HG03469 (cell line): ENCODE data around the gene NAV2.

Source experiments
- ATAC-seq: cut with Tn5 transposase; IDR thresholded peaks from one replicate; pipeline ENCODE4 v1.9.1; 2021; ENCODE audit warnings: mild to moderate bottlenecking, moderate library complexity, moderate number of reproducible peaks; ENCODE audit not compliant: unreplicated experiment

The NAV2 gene

GRCh38 chr11:19853016-19853415 lies 140.4 kb downstream of the NAV2 start:
- no peak for ATAC-seq

DNA sequence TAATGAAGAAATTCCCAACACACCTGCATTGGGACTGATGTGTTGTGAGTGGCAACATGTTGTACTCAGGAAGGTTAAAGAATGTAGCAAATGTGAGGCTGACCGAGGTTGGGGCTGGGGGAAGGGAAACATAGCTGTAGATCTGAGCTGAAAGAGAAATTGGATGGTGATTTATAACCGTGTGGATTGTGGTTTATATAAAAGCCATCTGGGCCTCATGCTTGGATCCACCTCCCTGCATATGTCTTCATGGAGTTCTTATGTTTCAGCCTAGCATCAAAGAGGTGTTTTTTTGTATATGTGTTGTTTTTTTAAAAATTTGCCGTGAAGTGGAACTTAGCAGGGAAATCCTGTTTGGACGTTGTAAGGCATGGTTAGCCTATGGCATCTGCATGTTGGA lies 141.3 kb downstream of the NAV2 start:
- ATAC-seq, result no peak

DNA sequence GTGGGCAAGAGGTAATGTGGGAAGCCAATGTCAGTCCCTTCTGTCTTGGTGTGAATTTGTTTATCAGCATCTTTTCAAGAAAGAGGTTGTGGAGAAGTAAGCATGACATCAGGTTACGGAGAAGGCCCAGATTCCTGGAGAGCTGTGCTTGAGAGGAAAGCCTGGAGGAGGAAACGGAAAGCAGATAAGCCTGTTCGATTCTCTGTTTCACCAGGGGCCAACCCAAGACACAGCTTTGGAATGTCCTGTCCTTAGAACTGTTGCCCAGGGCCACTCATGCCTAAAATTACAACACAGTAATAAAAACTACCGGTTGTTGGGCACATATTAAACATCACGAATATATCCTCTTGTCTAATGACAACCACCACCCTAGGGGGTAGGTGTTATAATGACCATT lies 148.5 kb downstream of the NAV2 start:
- no peak for ATAC-seq

DNA sequence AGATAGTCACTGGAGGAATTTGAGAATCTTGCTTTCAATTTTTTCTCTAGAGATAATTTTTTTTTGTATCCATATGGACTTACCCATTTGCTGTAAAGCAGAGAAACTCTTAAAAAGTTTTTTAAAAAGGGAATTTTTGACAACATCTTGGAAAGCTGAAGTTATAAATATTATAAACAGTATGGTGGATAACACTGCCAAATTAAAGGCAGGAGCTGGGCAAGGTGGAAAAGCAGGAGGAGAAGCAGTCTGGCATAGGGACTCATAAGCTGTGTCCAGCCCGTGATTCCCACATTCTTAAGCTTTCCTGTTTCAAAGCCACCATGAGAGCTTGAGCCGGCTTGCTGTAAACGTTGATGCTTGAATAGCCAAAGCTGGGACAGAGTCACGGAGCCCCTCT lies 149.5 kb downstream of the NAV2 start:
- no peak for ATAC-seq

DNA sequence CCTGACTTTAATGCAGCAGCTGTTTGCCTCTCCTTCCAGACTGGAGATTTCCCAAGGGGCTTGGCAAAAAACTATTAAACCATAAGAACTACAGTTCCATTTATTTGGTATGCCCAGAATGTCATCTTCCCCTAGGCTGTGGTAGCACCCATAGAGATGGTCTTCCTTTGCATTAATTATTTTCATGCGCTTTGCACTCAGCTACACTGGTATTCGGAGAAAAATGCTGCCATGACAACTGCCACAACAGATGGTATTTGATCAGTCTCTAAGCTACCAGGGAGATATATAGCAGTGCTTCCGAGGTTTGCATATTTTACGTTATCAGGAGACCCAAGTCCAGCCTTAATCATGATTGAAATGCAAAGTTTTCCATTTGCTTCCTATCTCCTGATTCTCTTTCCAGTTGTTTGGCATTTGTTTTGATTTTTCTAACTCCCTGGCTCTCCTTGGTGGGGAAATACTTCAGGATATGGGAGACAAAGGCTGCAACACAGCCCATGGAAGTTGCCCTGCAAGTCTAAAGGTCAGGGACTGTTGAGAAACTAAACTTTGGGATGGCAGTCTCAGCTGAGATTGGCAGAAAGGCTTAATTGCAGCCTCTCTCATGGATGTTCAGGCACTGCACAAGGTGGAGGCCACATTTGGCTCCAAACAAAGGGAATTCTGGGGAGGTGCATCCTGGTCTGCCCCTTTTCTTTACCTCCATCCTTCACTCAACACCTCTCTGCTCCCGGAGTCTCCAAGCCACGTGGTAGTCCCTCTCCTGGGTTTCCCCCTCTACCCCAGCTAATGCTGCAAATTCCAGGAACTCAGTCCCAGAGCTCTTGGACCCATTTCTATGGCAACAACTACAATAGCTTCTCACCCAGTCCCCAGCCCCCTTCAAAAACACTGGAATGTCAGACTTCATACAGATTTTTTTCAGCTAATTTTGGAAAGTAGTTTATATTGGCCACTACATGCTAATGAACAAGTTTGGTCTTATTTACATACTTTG lies 151.8 kb downstream of the NAV2 start:
- ATAC-seq, result no peak

GRCh38 chr11:19866037-19866436 lies 153.4 kb downstream of the NAV2 start:
- no peak for ATAC-seq

- no peak for ATAC-seq
Observed at GRCh38 chr11:19866521-19866920, 153.9 kb downstream of the NAV2 start.

DNA sequence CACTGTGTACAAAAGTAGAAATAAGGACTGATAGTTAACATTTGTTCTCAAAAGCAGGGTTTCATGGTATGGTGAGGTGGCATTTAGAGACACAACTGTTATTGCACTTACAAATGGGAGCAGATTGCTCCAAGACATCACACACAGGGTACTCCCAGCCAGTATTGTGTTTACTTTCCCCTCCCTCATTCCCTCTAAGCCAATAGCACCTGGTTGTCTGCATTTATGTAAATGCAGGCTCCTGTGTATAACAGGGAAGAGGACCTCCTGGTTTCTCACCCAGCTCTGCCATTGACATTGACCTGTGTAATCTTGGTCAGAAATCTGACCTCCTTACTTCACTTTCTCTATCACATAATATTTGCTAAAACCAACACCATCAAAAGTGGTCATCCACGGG lies 154.4 kb downstream of the NAV2 start:
- no peak for ATAC-seq

- no peak for ATAC-seq
Observed at GRCh38 chr11:19868281-19868821, 155.7 kb downstream of the NAV2 start.

GRCh38 chr11:19868871-19869270 lies 156.2 kb downstream of the NAV2 start:
- no peak for ATAC-seq

GRCh38 chr11:19869466-19869865 lies 156.8 kb downstream of the NAV2 start:
- ATAC-seq, result no peak

- no peak for ATAC-seq
Observed at GRCh38 chr11:19869946-19870589, 157.4 kb downstream of the NAV2 start.

DNA sequence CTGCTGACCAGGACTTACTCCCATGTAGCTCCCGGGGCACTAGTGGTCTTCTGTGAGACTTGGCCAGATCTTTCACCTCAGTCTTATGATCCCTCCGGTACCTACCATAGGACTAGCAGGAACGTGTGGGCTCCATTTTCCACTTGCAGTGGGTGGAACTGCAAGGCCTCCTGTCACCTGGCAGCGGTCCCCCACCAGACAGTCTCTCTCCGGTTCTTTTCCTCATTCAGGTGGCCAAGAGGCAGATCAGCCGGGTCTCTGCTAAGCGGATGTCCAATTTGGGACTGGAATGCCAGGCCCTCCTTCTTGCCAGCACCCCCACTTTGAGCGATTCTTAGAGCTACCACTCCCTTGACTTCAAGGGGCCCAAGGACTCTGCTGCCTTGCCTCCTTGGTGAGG lies 158.9 kb downstream of the NAV2 start:
- ATAC-seq, result no peak

DNA sequence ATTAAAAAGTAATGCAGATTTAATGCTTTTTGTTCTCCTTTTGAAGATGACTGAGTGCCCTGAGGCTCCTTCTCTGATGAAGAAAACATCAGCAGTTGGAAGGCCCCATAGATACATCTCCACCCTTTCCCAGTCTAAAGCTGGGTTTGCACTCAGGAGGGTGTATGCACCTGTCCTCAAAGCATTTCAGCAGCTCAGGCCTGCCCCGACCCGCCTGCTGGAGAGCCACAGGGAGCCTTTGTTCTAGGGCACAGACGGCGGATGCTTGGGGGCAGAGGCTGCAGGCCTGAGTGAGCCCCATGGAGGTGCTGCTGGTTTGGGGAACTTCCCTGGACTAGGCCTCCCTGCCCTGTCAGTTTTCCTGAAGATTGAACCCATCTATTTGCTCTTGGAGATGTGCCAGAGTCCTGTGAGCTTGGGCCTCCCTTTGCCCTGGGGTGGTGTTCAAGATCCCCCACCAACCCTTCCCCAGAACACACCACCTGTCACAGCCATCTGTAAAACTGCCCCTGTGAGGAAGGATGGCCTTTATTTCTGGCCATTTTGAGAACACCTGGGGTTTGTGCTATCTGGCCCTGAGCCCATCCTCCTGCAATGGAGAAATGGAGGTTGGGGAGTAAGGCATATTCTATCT lies 160.0 kb downstream of the NAV2 start:
- ATAC-seq, result no peak

DNA sequence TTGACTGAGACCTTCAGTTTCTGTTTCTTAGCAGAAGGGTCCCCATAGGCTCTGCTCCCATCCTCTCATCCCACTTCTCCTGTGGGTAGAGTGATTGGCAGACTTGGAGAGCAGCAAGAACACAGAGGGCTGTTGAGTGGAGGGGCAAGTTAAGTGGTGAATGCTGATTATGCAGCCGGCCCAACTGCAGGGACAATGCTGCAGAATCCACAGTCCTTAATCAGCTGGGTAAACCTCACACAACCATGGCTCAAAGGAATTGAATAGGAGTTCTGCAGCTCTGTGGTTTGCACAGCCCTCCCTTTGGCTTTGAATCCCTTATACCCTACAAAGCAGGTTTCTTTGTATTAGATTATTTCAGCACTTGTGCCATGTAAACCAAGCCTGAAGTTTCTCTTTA lies 161.1 kb downstream of the NAV2 start:
- no peak for ATAC-seq

DNA sequence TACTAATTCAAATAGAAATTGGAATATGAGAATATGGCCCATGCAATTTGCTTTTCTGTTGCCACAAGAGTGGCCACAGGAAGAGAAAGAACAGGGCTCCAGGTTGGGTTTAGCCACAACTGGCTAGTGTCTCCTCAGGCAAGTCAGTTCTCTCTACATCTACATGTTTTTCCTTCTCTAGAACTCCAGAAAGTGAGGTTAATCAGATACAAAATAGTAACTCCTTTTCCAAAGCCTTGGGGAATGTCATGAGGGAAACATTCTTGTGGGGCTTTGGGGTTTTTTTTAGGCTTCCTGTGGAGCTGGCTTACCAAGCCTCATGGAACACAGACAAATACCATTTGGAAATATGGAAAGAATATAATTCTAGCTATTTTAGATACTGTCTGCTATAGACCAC lies 161.6 kb downstream of the NAV2 start:
- ATAC-seq, result no peak

GRCh38 chr11:19876750-19877149 lies 164.1 kb downstream of the NAV2 start:
- no peak for ATAC-seq

- ATAC-seq, result no peak
Observed at GRCh38 chr11:19878520-19878919, 165.9 kb downstream of the NAV2 start.

DNA sequence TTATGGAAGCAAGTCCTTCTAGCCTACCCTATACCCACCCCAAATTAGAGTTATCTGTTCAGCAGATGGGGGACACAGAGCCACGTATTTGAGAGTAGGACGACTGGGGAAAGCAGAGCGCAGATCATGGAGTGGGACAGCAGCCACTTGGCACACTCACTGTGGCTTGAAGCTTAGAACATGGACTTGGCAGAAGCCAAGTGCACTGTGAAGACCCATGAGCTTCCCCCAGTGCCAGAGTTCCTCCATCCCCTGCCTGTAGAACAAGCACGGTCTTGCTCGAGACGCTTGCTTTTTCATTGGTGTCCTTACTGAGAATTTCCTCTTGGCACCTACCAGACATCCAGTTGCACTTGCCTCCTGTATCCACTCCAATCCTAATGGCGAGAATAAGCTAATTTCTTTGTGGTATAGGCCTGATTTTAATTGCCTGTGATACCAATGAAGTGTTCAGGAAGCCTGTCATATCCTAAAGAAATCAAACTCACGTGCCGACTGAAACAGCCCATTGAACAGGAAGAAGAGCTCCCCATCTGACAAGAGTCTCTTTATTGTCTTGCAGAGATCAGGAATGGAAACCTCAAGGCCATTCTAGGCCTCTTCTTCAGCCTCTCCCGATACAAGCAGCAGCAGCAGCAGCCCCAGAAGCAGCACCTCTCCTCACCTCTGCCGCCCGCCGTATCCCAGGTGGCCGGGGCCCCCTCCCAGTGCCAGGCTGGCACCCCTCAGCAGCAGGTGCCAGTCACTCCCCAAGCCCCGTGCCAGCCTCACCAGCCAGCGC lies 166.9 kb downstream of the NAV2 start:
- ATAC-seq, result no peak

DNA sequence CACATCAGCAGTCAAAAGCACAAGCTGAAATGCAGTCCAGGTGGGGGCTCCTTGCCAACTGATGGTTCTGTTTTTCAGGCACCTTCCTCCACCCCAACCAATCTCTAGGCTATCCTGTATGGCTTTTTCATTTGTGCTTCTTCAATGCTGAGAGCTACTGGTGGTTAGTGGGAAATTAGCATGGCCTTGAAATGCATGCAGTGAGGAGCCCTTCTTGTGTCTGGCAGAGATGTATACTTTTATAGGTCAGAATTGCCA lies 167.4 kb downstream of the NAV2 start:
- ATAC-seq, result no peak

DNA sequence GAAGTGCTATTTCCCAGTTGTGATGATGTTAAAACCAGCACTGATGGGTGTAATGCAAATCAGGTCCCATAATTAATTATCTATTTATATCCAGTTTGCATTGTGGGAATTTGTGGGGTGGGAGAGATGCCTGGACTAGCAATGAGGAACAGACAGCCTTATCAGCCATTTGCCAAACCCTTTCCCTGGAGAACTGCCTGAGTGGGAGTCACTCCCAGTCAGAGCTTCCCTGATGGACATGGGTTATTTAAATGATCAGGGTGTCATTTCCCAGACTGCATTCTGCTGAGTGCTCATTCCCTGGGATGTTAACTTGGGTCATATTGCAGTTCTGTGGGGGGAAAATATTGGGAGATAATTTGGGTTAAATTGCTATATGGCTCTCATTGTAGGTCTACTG lies 168.5 kb downstream of the NAV2 start:
- ATAC-seq, result no peak
